GM10266 (cell line): ENCODE results near the gene PPP1R13L.
"Not testable (repeated sequence)": the region's sequence is repeated elsewhere in the genome, so short reads cannot be mapped to it uniquely, and the experiment has no call there.

Experiments used
- DNase-seq: peaks from one replicate; pipeline ENCODE4 v3.0.0; 2012; ENCODE audit errors: extremely low spot score
- CTCF ChIP-seq: IDR thresholded peaks from 2 replicates; pipeline ENCODE4 v1.5.1; 2012; ENCODE audit warnings: mild to moderate bottlenecking, low read depth; ENCODE audit not compliant: control insufficient read depth, insufficient read depth; ENCODE audit errors: missing control alignments

PPP1R13L gene

GRCh38 chr19:45442408-45442777 is 37.5 kb upstream of the PPP1R13L start:
- DNase-seq = no peak

GRCh38 chr19:45440873-45441654 is 36.2 kb upstream of the PPP1R13L start:
- DNase-seq = no peak
- no peak for TF ChIP-seq CTCF

More at GRCh38 chr19:45442408-45442777, 37.5 kb upstream of the PPP1R13L start:
- no peak for TF ChIP-seq CTCF

GRCh38 chr19:45440259-45440638 is 35.4 kb upstream of the PPP1R13L start:
- no peak for DNase-seq
- no peak for TF ChIP-seq CTCF

- DNase-seq = peak; percentile 93
- TF ChIP-seq CTCF = peak; percentile 86
Observed at GRCh38 chr19:45439569-45440258, 34.8 kb upstream of the PPP1R13L start.

- DNase-seq = no peak
- TF ChIP-seq CTCF = no peak
Observed at GRCh38 chr19:45439190-45439568, 34.3 kb upstream of the PPP1R13L start.

GRCh38 chr19:45437328-45437727 is 32.5 kb upstream of the PPP1R13L start:
- TF ChIP-seq CTCF = no peak
- DNase-seq = no peak

GRCh38 chr19:45432543-45432942 is 27.7 kb upstream of the PPP1R13L start:
- not testable (repeated sequence) for DNase-seq

GRCh38 chr19:45431008-45431407 is 26.1 kb upstream of the PPP1R13L start:
- DNase-seq = not testable (repeated sequence)

GRCh38 chr19:45429896-45430295 is 25.0 kb upstream of the PPP1R13L start:
- DNase-seq = not testable (repeated sequence)
